ENCODE results near the gene DYRK2. TPM values are rescaled to one million over a fixed set of nuclear protein-coding genes. Genes with fewer than 3 reads are reported as not detected.

The DYRK2 gene
- total and polyA plus RNA-seq, 2 donors (not counting 3 experiments of a cell fraction or from before 2014, with no cell fraction given), result 4.5 to 11.0 TPM

DNA sequence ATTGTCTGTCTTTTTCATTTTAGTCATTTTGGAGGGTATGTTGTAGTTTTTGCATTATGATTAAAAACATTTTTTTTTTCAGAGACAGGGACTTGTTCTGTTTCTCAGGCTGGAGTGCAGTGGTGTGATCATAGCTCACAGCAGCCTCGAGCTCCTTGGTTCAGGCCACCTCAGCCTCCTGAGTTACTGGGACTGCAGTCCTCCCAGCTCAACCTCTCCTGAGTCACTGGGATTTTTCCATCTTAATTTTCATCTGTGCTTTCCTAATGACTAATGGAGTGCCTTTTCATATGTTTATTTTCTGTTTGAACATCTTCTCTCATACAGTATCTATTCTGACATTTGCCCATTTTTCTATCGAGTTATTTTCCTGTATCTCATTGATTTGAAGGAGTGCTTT lies 52.6 kb downstream of the DYRK2 start:
- Histone ChIP-seq H3K27me3 (ENCODE audit: control insufficient read depth in 2 of 2, insufficient read depth in 2 of 2, low read length in 2 of 2) (peaks cover 26 to 47% of the 10 kb centered on the region in 2 experiments), H4K20me1 (replicated peaks; ENCODE audit: control insufficient read depth, extremely low read depth, insufficient read depth, low read length) (no peaks in the 10 kb centered on the region), H3K9me3 (replicated peaks; ENCODE audit: control insufficient read depth, insufficient read depth, low read length) (no peaks in the 10 kb centered on the region), H3K27ac (ENCODE audit: insufficient read depth, low read depth, low read length) (no peak overlapping the region), H3K4me2 (ENCODE audit: insufficient read depth, low read length) (no peak overlapping the region), H3K79me2 (ENCODE audit: control insufficient read depth, insufficient read depth, low read length) (no peaks in the 10 kb centered on the region), H3K4me1 (ENCODE audit: control insufficient read depth, extremely low read depth, insufficient read depth, low read length) (peaks cover 7% of the 10 kb centered on the region), H3K9me1 (replicated peaks; ENCODE audit: control insufficient read depth, extremely low read depth, insufficient read depth, low read length) (no peaks in the 10 kb centered on the region), H3K36me3 (ENCODE audit: control insufficient read depth in 2 of 2, extremely low read depth in 1 of 2, insufficient read depth in 2 of 2, low read length in 2 of 2) (no peaks in the 10 kb centered on the region), H3K4me3 (replicated peaks in 1 of 3; ENCODE audit: insufficient read depth in 1 of 3, low read depth in 1 of 3, low read length in 3 of 3) (no peak overlapping the region), H2AFZ (ENCODE audit: low read depth, low read length) (no peak overlapping the region), H3K9ac (replicated peaks; ENCODE audit: extremely low read depth, insufficient read depth, low read length) (no peak overlapping the region)
- intact Hi-C loops (cut with micrococcal nuclease), result no loop called here
- TF ChIP-seq EZH2 (IDR thresholded peaks at IDR 0.05; ENCODE audit: borderline replicate concordance, low read depth, low read length, severe bottlenecking) (no peak), POLR2AphosphoS5 (IDR thresholded peaks at IDR 0.05; ENCODE audit: insufficient read depth, low read depth, low read length) (no peak), JUN (IDR thresholded peaks at IDR 0.05; ENCODE audit: borderline replicate concordance, insufficient read depth, insufficient read length, low read depth) (no peak), MYC (IDR thresholded peaks at IDR 0.05; ENCODE audit: low read depth, low read length) (no peak), POLR2A (IDR thresholded peaks at IDR 0.05; ENCODE audit: low read depth, low read length) (no peak), GATA2 (IDR thresholded peaks at IDR 0.05; ENCODE audit: insufficient read depth, insufficient read length, low read depth, low read length) (no peak), FOS (IDR thresholded peaks at IDR 0.05; ENCODE audit: borderline replicate concordance, insufficient read depth, low read length) (no peak)
- TF ChIP-seq, protein P1, sequence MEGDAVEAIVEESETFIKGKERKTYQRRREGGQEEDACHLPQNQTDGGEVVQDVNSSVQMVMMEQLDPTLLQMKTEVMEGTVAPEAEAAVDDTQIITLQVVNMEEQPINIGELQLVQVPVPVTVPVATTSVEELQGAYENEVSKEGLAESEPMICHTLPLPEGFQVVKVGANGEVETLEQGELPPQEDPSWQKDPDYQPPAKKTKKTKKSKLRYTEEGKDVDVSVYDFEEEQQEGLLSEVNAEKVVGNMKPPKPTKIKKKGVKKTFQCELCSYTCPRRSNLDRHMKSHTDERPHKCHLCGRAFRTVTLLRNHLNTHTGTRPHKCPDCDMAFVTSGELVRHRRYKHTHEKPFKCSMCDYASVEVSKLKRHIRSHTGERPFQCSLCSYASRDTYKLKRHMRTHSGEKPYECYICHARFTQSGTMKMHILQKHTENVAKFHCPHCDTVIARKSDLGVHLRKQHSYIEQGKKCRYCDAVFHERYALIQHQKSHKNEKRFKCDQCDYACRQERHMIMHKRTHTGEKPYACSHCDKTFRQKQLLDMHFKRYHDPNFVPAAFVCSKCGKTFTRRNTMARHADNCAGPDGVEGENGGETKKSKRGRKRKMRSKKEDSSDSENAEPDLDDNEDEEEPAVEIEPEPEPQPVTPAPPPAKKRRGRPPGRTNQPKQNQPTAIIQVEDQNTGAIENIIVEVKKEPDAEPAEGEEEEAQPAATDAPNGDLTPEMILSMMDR (IDR thresholded peaks at IDR 0.05; ENCODE audit: extremely low read depth in 1 of 2, insufficient read depth in 1 of 2, low read depth in 1 of 2, low read length in 2 of 2), result no peak
- TF ChIP-seq, protein P2, sequence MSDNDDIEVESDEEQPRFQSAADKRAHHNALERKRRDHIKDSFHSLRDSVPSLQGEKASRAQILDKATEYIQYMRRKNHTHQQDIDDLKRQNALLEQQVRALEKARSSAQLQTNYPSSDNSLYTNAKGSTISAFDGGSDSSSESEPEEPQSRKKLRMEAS (IDR thresholded peaks at IDR 0.05; ENCODE audit: insufficient read depth, insufficient read length), result no peak
- dilution Hi-C loops (cut with MboI; ENCODE audit: extremely low pct_ligation_motif_present, low sequenced_read_pairs), result no loop called here
- FAIRE-seq (no peak), DNase-seq (ENCODE audit: low read depth, low spot score) (no peak)
- ChIA-PET CTCF (interaction anchor here (1.7 kb wide), 1 partner anchor 9 kb away, joined by 3 read pairs; no protein-coding TSS in a partner anchor), POLR2A (no interaction called here)
- BruUV-seq (replicated peaks), result no TSS peak
